Islet precursor cell (in vitro differentiated cells): ENCODE results near the gene WBP1L.

Experiments used
- DNase-seq: peaks from one replicate; pipeline ENCODE4 v3.0.0-alpha.2; 2018

WBP1L gene

DNA sequence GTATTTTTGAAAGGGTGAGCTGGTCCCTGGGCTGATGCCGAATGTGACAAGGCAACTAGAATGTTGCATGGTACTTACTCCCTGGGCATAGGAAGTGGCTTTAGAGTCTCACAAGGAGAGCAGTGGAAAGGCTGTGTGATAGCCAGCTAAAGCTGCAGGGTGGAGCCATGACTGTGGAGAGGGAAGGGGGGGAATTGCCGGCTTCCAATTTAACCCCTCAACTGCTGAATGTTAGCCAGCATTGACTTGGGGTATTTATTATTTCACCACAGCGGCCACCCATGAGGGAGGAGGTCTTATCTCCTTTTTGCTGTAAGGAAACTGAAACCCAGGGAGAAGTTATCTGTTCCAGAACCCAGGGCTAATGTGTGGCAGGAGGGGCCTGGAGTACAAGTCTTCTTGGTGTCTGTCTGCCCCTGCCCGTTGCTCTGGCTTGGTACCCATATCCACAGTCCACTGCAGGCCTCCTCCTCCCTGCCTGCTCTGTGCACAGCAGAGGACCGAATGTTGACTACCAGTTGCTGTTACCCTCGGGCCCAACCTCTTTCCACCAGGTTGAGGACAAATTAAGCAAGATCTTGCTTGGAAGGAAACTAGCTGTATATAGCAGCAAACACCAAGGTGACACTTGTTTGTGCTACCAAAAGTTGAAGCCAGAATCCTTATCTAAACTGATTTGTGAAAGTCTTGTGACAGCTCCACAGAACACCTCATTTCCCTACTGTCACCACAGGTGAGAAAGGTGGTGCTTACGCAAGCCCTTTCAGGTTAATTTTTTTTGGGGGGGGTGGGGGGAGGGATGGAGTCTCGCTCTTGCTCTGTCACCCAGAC is 37.6 kb downstream of the WBP1L start:
- no peak for DNase-seq

- no peak for DNase-seq
Measured at GRCh38 chr10:102781921-102782557, 38.3 kb downstream of the WBP1L start.

GRCh38 chr10:102782673-102783551 is 39.2 kb downstream of the WBP1L start:
- no peak for DNase-seq

GRCh38 chr10:102783568-102783967 is 39.8 kb downstream of the WBP1L start:
- no peak for DNase-seq

DNA sequence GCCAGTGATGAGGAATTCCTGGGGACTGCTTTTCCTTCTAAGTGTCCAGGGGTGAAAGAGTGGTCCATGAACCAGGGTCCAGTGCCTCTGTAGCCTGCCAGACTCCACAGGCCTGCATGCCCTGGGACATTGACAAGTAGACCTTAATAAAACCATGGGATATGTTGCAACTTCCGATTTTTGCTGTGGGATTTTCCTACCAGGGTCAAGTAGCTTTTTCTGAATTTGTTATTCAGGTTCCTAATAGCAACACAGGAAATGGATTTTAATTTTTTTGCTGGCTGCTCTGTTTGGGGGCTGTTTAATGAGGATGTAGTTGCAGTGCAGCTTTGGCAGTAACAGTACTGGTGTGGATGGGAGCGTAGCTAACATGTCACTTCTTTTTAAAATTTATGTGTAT is 42.1 kb downstream of the WBP1L start:
- no peak for DNase-seq

- no peak for DNase-seq
Measured at GRCh38 chr10:102791754-102792395, 48.1 kb downstream of the WBP1L start.

- no peak for DNase-seq
Measured at GRCh38 chr10:102795453-102796406, 52.0 kb downstream of the WBP1L start.

- no peak for DNase-seq
Measured at GRCh38 chr10:102796407-102797176, 52.8 kb downstream of the WBP1L start.

- no peak for DNase-seq
Measured at GRCh38 chr10:102799691-102800471, 56.1 kb downstream of the WBP1L start.

GRCh38 chr10:102800611-102801335 is 57.0 kb downstream of the WBP1L start:
- no peak for DNase-seq

- peak; percentile 79 for DNase-seq
Measured at GRCh38 chr10:102801496-102801895, 57.7 kb downstream of the WBP1L start.

GRCh38 chr10:102801978-102802377 is 58.2 kb downstream of the WBP1L start:
- no peak for DNase-seq

DNA sequence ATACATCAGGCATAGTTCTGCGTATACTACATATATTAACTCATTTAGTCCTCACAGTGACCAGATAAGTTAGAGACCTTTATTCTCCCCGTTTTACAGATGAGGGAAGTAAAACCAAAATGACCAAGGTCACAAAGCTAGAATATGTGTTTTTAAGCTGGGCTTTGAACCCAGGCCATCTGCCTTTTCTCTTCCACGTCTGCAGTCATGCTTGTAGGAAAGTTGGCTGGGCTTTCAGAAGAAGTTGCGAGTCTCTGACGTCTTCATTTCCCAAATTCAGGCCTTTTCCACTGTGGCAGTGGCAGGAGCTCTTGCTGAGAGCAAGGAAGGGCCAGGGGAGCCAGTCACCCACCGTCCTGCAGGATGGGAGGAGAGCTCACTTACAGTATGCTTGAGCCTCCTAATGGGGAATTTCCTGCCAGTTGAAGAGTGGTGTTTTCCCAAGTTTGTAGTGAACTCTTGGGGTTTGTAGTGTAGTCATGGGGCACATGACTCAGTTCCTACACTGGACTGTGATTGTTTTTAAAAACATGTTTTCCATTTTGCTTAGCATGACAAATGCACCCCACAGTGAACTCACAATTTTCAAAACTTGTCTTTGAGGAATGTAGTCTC is 59.3 kb downstream of the WBP1L start:
- DNase-seq: peak; percentile 67

DNA sequence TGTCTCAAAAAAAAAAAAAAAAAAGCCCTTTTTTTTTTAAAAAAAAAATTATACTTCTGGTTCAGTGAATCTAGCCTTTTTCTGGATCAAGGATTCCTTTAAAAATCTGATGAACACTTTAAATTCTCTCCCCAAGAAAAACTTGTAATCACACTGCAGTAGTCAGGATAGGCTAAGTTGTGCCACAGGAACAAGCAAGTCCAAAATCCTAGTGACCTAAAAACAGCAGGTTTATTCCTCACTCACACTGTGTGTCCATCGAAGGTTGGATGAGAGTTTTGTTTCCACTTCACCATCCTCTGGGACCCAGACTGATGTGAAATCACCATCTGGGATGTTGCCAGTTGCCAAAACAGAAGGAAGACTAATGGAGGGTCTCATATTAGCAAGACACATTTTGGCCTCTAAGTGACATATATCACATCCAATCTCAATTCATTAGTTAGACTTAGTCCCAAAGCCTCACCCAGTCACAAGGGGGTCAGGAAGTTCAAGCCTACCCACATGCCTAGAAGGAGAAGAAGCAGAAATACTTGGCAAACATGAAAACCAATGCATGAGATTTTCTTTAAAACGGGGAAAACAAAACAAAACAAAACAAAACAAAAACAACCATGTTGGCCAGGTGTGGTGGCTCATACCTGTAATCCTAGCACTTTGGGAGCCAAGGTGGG is 60.8 kb downstream of the WBP1L start:
- DNase-seq: no peak

DNA sequence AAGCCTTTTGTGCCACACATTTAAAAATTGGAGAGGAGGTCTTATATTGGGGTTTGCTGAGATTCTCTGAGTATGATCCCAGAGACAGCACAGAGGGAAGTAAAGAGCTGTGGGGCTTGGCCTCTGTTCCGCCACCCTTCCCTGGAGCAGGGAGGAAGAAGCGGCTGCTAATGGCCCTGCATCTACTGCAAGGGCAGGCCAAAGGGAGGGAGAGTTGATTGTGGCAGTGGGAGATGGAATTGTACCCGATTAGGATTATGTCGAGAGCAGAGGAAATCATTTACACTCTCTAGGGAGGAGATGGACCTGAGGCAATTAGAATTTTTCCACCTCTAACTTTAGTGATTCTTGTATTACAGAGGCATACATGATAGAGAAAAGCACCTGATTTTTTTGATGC is 64.6 kb downstream of the WBP1L start:
- no peak for DNase-seq

DNA sequence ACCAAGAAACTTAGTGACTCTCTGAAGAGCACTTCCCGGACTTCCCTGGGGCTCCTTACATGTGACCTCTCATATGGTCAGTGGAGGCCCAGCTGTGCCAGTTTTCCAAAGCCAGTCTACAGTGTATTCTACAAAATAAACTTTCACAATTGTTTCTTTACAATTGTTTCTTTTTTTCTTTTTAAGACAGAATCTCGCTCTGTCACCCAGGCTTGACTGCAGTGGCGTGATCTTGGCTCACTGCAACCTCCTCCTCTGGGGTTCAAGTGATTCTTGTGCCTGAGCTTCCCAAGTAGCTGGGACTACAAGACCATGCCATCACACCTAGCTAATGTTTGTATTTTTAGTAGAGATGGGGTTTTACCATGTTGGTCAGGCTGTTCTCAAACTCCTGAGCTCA is 67.6 kb downstream of the WBP1L start:
- no peak for DNase-seq

- no peak for DNase-seq
Measured at GRCh38 chr10:102812231-102812876, 68.6 kb downstream of the WBP1L start.

DNA sequence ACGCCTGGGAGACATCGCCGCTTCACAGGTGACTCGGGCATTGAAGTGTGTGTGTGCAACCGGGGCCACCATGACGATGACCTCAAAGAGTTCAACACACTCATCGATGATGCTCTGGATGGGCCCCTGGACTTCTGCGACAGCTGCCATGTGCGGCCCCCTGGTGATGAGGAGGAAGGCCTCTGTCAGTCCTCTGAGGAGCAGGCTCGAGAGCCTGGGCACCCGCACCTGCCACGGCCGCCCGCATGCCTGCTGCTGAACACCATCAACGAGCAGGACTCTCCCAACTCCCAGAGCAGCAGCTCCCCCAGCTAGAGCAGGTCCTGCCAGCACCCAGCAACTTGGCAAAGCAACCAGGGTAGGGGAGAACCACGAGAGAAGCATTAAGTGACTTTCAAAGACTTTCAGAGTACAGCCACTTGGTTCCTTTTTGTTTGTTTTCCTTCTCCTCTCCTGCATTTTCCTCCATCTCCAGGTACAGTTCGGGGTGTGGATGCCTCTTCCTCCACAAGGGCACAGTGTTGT is 69.3 kb downstream of the WBP1L start:
- no peak for DNase-seq
